ENCODE measurements around the gene NDOR1.

The NDOR1 gene

DNA sequence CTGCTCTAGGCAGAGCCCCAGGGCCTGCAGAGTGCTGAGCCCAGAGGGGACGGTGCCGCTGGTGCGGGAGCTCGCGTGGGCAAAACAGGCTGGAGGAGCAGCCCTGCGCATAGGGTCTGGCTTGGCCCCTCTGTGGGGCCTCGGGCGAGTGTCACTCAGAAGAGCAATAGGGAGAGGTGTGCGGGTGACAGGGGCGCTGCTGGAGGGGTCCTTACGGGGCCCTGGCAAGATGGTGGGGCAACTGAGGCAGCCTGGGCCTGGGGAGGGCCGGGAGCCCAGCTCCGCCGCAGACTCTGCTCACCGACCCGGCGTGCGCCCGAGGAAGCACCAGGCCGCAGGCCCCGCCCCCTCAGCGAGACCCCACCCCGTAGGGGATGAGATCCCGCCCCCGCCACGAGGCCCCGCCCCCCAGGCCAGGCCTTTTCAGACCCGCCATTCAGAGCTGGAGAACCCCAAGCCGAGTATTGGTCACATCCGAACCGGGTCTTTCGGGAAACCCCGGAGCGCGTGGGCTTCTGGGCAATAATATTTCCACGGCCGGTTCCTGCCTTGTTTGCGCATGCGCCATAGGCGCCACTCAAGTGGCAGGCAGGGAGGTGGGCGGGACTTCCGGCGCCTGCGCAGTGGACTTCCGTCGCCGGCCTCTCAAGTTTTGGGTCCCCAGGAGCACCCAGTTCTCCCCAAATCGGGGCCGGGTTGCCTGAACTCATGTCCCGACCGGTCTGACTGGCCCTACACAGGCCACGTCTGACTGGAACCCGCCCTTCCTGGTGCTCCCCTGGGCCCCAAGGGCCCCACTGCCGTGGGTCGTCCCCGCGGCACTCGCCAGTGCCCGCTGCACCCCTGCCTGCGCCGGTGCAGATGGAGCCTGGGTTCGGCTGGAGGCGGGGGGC is 17.8 kb downstream of the NDOR1 start:
- DNase-seq (peak; percentile 98), ATAC-seq (peak; percentile 82)
- Mint-ChIP-seq H3K9me3 (no peaks in the 10 kb centered on the region), H3K27ac (peak overlapping the region; percentile 77), H3K27me3 (peaks cover 2% of the 10 kb centered on the region), H3K4me1 (peaks cover 15% of the 10 kb centered on the region), H3K4me3 (peak overlapping the region; percentile 76), H3K36me3 (ENCODE audit: low read depth) (no peaks in the 10 kb centered on the region)

DNA sequence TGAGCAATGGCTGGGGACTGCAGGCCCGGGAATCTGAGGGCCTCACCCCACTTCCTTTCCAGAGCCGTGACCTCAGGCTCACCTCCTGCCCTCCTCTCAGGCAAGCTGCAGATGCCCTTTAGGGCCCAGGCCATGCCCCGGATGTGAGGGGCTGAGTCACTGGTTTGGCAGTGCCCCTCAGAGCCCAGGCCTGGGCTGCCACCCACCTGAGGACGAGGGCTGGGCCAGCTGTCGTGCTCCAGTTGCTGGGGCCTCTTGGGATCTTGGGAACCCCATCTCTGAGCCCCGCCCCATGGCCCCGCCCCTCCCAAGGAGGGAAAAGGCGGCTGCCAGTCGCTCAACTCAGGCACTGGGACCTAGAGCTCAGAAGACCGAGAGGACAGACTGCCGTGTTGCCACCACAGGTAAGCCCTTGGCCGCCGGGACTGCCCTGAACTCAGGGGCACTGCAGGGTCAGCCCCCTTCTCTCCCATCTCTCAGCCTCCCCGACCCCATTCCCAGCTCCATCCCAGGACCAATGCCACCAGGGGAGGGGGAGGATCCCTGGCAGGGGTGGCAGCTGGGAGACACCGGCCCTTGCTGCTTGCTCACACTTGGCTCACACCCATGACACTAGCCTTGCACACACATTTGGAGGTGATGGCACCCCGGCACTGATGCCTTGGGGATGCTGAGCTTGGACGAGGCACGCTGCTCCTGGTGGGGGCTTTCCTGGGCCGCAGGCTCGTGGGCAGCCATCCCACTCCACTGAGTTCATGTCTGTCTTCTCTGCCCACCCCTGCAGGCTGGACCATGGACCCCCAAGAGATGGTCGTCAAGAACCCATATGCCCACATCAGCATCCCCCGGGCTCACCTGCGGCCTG is 19.6 kb downstream of the NDOR1 start, which contains the start of gene CYSRT1:
Gene CYSRT1 (plus strand): TSS at position 345 of the 865 bp plus-strand sequence. CDS start 448 bp downstream, at position 793.
- ATAC-seq (peak; percentile 3), DNase-seq (peak; percentile 55)
- peaks cover 15% of the 10 kb centered on the region for H3K4me1 Mint-ChIP-seq
- H3K27me3 Mint-ChIP-seq: peaks cover 2% of the 10 kb centered on the region
- H3K9me3 Mint-ChIP-seq: no peaks in the 10 kb centered on the region
- peak within 1 kb of the TSS; percentile 76 for H3K4me3 Mint-ChIP-seq
- H3K36me3 Mint-ChIP-seq (ENCODE audit: low read depth): no peaks in the 10 kb centered on the region
- peak within 1 kb of the TSS; percentile 78 for H3K27ac Mint-ChIP-seq

DNA sequence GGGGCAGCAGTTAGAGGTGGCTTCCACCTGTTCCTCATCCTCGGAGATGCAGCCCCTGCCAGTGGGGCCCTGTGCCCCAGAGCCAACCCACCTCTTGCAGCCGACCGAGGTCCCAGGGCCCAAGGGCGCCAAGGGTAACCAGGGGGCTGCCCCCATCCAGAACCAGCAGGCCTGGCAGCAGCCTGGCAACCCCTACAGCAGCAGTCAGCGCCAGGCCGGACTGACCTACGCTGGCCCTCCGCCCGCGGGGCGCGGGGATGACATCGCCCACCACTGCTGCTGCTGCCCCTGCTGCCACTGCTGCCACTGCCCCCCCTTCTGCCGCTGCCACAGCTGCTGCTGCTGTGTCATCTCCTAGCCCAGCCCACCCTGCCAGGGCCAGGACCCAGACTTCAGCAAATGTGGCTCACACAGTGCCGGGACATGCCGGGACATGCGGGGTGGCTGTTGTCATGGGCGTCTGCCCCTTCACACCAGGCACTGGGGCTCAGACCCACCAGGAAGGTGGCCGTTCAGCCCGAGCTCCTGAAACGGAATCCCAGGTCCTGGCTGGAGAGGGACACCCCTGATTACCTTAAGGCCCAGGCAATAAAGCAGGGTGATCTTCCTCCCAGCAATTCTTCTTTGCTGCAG is 20.3 kb downstream of the NDOR1 start:
- Mint-ChIP-seq H3K4me1 (peaks cover 15% of the 10 kb centered on the region), H3K4me3 (no peak overlapping the region), H3K36me3 (ENCODE audit: low read depth) (no peaks in the 10 kb centered on the region), H3K27ac (no peak overlapping the region), H3K9me3 (no peaks in the 10 kb centered on the region), H3K27me3 (peaks cover 2% of the 10 kb centered on the region)
- ATAC-seq: no peak
- DNase-seq: no peak

- Mint-ChIP-seq H3K36me3 (ENCODE audit: low read depth) (no peaks in the 10 kb centered on the region), H3K9me3 (no peaks in the 10 kb centered on the region), H3K27me3 (peaks cover 2% of the 10 kb centered on the region), H3K4me1 (peaks cover 15% of the 10 kb centered on the region), H3K27ac (no peak overlapping the region), H3K4me3 (no peak overlapping the region)
- DNase-seq (no peak), ATAC-seq (no peak)
Measured at GRCh38 chr9:137226338-137227053, 21.0 kb downstream of the NDOR1 start.

DNA sequence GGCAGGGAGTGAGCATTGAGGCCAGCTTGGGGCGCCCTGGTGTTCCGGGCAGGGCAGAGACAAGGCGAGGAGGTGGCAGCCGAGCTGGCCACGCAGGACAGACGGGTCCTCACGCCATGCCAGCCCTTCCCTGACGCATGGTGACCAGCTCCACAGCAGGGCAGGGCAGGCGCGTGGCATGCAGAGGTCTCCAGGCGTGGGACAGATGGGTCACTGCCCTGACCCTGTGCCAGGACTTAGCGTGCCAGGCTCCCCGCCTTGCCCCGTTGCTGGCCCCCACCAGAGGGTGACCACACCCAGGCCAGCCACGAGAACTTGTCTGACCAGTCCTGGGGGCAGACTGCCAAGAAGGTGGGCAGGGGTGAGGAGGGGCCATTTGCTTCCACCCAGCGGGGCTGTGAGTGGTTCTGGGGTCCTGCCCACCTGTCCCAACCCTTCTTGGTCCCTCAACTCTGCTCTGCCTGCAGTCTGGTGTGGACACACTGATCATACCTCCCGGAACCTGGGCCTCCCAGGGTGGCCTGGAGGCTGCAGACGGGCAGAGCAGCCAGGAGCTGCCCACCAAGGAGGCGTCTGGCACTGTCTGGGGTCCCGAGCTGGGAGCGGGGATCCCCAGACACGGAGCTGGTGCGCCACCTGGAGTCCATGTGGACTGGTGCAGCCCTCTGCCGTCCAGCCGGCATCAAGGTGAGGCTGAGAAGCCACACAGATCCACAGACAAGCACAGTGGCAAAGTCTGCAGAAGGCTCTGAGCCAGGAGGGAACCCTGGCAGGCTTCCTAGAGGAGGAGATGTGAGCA is 21.8 kb downstream of the NDOR1 start, which contains the start of gene RNF224:
Gene RNF224 (plus strand): TSS at position 449 of the 799 bp plus-strand sequence. CDS start 834 bp downstream, outside the sequence.
- peaks cover 2% of the 10 kb centered on the region for H3K27me3 Mint-ChIP-seq
- ATAC-seq (peak; percentile 59), DNase-seq (peak; percentile 87)
- H3K36me3 Mint-ChIP-seq (ENCODE audit: low read depth): no peaks in the 10 kb centered on the region
- peaks cover 15% of the 10 kb centered on the region for H3K4me1 Mint-ChIP-seq
- no peaks in the 10 kb centered on the region for H3K9me3 Mint-ChIP-seq
- no peak within 1 kb of the TSS for H3K27ac Mint-ChIP-seq
- H3K4me3 Mint-ChIP-seq: no peak within 1 kb of the TSS

DNA sequence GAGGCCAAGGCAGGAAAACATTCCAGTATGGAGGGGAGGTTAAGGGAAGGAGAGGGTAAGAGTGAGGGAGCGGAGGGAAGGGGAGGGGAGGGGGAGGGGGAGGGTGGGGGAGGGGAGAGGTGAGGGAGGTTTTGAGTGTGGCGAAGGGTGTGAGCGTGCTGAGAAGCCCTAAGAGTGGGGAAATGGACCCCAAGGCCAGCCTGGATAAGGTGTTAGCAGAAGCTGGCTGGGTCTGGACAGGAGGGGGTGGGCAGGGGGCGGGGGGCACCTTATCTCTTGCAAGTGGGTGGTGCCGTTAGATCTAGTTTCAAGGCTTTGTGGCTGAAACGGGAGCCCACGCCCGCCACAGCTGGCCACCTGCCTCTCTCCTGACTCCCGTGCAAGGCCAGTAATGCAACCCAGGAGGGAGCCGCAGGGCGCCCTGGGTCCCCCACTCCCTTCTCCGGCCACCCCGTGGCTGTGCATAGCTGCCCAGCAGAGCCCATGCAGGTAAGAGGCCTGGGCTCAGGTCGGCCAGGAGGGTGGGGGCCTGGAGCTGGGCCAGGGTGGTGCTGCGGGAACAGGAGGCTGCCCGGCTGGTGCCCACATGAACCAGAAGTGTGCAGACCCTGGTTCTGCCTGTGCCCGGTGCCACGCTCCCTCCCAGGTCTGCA is 22.5 kb downstream of the NDOR1 start:
- H3K27me3 Mint-ChIP-seq: peaks cover 2% of the 10 kb centered on the region
- H3K27ac Mint-ChIP-seq: no peak overlapping the region
- ATAC-seq: no peak

DNA sequence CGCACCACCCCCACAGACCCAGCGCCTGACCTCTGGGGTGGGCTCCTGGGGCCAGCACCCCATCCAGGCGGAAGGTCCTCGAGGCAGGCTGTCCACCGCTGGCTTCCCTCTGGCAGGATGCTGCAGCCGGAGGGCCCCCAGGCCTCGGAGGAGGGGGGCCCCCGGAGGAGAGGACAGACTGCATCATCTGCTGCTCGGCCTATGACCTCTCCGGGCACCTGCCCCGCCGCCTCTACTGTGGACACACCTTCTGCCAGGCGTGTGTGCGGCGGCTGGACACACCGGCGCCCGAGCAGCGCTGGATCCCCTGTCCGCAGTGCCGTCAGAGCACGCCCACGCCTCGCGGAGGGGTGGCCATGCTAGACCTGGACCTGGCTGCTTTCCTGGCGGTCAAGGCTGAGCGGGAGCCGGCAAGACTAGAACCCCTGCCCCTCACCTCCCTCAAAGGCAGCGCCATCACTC is 23.0 kb downstream of the NDOR1 start:
- no peak for DNase-seq
- H3K4me1 Mint-ChIP-seq: peaks cover 11% of the 10 kb centered on the region
- no peaks in the 10 kb centered on the region for H3K36me3 Mint-ChIP-seq (ENCODE audit: low read depth)
- ATAC-seq: no peak
- no peak overlapping the region for H3K4me3 Mint-ChIP-seq
- H3K27ac Mint-ChIP-seq: no peak overlapping the region
- H3K9me3 Mint-ChIP-seq: no peaks in the 10 kb centered on the region
- peaks cover 2% of the 10 kb centered on the region for H3K27me3 Mint-ChIP-seq

More for the DNA sequence above, 22.5 kb downstream of the NDOR1 start:
- Mint-ChIP-seq H3K4me3 (no peak overlapping the region), H3K9me3 (no peaks in the 10 kb centered on the region), H3K36me3 (ENCODE audit: low read depth) (no peaks in the 10 kb centered on the region), H3K4me1 (peaks cover 13% of the 10 kb centered on the region)
- no peak for DNase-seq

DNA sequence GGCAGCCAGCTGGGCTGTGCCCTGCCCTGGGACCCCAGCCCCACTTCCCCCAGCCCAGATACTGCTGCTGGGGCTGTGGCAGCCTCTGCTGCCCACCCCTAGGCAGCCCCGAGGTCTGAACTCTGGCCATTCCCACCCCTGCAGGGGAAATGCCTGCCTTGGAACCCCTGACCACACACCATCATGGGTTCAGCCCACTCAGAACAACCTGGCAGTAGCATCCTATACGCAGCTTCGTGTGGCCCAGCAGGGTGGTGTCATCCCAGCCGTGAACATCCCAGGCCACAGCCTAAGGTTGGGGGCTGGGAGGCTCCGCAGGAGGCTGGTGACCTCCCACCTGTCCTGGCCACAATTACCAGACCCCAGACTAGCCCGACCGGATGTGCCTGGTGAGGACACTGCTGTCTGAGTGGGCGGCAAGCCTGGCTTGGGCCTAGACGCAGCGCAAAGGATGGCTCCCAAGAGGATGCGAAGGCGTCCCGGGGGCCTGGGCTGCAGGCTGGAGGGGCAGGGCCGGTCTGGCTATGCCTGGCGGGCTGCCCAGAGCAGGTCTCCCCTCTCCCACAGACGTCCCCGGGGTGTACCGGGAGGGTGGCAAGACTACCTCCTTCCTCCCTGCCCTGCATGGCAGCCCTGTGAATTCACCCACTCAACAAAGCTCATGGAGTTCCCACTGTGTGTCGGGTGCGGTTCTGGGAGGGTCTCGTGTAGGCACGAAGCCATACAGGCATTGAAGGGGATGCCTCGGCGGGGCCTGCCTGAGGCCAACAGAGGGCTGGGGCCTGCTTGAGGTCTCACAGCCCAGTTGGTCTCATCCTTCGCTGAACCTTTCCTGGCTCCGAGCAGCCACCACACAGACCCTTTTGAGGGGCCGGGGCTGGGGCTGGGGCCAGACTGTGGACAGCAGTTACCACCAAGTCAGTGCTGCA is 23.7 kb downstream of the NDOR1 start:
- peaks cover 8% of the 10 kb centered on the region for H3K4me1 Mint-ChIP-seq
- H3K9me3 Mint-ChIP-seq: no peaks in the 10 kb centered on the region
- DNase-seq (no peak), ATAC-seq (no peak)
- H3K4me3 Mint-ChIP-seq: no peak overlapping the region
- no peaks in the 10 kb centered on the region for H3K36me3 Mint-ChIP-seq (ENCODE audit: low read depth)
- no peak overlapping the region for H3K27ac Mint-ChIP-seq
- H3K27me3 Mint-ChIP-seq: peaks cover 2% of the 10 kb centered on the region

DNA sequence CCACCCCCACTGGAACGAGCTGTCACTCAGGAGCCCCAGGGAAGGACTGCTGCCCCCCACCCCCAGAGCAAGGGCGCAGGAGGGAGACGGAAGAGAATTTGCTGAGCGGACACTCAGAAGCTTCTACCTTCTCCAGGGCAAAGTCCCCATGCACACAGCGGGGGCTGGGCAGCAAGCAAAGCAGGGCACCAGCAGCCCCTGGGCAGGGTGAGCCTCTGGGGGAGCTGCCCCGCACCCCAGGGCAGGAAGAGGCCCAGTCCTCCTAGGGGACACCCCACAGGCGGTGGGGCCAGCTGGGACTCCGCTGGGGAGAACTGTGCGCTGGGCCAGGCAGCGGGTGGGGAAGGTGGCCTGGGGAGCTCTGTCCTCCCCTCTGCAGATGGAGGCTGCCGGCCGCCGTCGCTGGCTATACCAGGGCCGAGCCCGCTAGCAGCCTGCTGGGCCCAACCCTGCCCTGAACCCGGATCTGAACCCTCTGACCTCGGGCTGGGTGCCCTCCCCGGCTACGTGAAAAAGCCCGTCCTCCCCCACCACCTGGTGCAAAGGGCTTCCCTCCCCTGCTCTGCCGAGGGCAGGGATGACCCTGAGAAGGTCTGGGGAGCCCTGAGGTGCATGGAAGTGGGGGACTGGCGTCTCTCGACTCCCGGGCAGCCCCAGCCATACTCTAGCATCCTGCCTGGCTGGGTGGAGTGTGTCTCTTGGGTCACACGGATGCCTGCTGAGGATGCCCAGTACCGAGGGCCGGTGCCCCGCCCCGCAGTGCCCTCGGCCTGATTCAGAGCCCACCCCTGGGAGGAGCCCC is 24.6 kb downstream of the NDOR1 start:
- H3K9me3 Mint-ChIP-seq: no peaks in the 10 kb centered on the region
- H3K4me3 Mint-ChIP-seq: no peak overlapping the region
- no peak for DNase-seq
- H3K27me3 Mint-ChIP-seq: peaks cover 2% of the 10 kb centered on the region
- ATAC-seq: no peak
- no peak overlapping the region for H3K27ac Mint-ChIP-seq
- H3K4me1 Mint-ChIP-seq: peaks cover 8% of the 10 kb centered on the region
- H3K36me3 Mint-ChIP-seq (ENCODE audit: low read depth): no peaks in the 10 kb centered on the region

DNA sequence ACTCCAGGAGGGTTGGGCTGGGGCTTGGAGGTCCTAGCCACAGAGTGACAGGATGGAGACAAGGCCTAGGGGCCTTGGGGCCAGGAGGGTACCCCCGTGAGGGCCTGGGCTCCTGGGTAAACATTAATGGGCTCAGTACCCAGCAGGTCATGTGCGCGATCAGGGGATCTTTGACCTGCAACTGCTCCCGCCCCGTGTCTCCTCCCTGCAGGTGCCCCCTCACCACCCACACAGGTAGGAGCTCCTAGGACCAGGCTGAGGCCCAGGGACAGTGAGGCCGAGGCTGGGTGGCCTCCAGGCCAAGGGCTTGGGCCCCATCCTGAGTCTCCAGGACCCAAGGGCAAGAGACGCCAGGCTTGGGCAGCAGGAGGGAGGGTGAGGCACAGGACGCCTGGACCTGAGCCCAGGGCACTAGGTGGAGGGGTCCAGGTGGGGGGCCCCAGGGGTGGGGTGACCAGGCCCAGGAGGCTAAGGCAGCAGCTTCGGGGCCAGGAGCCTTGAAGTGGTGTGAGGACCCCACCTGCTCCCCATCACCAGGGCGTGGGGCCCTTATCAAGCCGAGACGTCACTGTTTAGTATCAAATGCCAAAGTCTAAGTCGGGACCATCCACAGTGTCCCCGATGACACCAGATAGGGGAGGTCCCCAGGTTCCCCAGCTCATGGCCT is 25.3 kb downstream of the NDOR1 start, which contains the start of gene SLC34A3:
Gene SLC34A3 (plus strand): TSS at position 197 of the 667 bp plus-strand sequence. CDS start 802 bp downstream, outside the sequence.
- no peak for DNase-seq
- Mint-ChIP-seq H3K36me3 (ENCODE audit: low read depth) (no peaks in the 10 kb centered on the region), H3K4me1 (peaks cover 7% of the 10 kb centered on the region), H3K27ac (no peak within 1 kb of the TSS), H3K27me3 (peaks cover 2% of the 10 kb centered on the region), H3K4me3 (no peak within 1 kb of the TSS), H3K9me3 (no peaks in the 10 kb centered on the region)
- no peak for ATAC-seq
